ENCODE data around the gene REPS1. TPM values are rescaled to one million over a fixed set of nuclear protein-coding genes. Genes with fewer than 3 reads are reported as not detected.

The REPS1 gene
- total RNA-seq, 4 donors from 2014 or later = 14.8 to 21.6 (median 17.4) TPM

GRCh38 chr6:138909511-138909910, 78.5 kb downstream of the REPS1 start:
- intact Hi-C loops (cut with DNase I; ENCODE audit: low total_unique reads) (no loop called here), in situ Hi-C loops (cut with MboI; ENCODE audit: low sequenced_read_pairs in 4 of 4) (no loop called here)
- Histone ChIP-seq H3K36me3 (peaks cover 4 to 90% of the 10 kb centered on the region in 2 donors), H3K4me3 (no peak overlapping the region), H3K9me3 (no peaks in the 10 kb centered on the region), H3K27me3 (no peaks in the 10 kb centered on the region), H3K27ac (no peak overlapping the region), H3K4me1 (no peaks in the 10 kb centered on the region)
- ATAC-seq = no peak
- DNase-seq = no peak
- TF ChIP-seq, protein P1, sequence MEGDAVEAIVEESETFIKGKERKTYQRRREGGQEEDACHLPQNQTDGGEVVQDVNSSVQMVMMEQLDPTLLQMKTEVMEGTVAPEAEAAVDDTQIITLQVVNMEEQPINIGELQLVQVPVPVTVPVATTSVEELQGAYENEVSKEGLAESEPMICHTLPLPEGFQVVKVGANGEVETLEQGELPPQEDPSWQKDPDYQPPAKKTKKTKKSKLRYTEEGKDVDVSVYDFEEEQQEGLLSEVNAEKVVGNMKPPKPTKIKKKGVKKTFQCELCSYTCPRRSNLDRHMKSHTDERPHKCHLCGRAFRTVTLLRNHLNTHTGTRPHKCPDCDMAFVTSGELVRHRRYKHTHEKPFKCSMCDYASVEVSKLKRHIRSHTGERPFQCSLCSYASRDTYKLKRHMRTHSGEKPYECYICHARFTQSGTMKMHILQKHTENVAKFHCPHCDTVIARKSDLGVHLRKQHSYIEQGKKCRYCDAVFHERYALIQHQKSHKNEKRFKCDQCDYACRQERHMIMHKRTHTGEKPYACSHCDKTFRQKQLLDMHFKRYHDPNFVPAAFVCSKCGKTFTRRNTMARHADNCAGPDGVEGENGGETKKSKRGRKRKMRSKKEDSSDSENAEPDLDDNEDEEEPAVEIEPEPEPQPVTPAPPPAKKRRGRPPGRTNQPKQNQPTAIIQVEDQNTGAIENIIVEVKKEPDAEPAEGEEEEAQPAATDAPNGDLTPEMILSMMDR (IDR thresholded peaks at IDR 0.05 in 4 of 5, conservative IDR thresholded peaks at IDR 0.05 in 1 of 5) = no peak
- TF ChIP-seq POLR2A (IDR thresholded peaks at IDR 0.05) = no peak

DNA sequence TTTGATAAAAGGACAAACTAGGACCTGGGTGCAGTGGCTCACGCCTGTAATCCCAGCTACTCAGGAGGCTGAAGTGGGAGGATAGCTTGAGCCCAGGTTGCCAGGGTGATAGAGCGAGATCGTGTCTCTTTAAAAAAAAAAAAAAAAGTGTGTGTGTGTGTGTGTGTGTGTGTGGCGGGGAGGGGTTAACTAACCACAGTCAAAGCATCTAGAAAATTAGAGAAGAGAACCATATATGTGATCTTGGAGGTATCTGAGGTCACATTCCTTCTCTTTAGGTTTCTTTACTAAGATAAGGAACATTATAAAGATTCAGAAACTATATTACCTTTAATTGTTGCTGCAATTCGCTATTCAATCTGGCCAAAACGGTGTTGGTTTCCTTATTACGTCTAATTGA, 80.9 kb downstream of the REPS1 start:
- Histone ChIP-seq H3K27ac (no peak overlapping the region), H3K36me3 (peaks cover 3 to 90% of the 10 kb centered on the region in 2 donors), H3K4me3 (no peak overlapping the region), H3K9me3 (no peaks in the 10 kb centered on the region), H3K27me3 (no peaks in the 10 kb centered on the region), H3K4me1 (no peaks in the 10 kb centered on the region)
- intact Hi-C loops (cut with DNase I; ENCODE audit: low total_unique reads) (no loop called here), in situ Hi-C loops (cut with MboI; ENCODE audit: low sequenced_read_pairs in 4 of 4) (no loop called here)
- TF ChIP-seq, protein P1 (IDR thresholded peaks at IDR 0.05 in 4 of 5, conservative IDR thresholded peaks at IDR 0.05 in 1 of 5) = no peak
- TF ChIP-seq POLR2A (IDR thresholded peaks at IDR 0.05) = no peak
- ATAC-seq (no peak), DNase-seq (no peak)

DNA sequence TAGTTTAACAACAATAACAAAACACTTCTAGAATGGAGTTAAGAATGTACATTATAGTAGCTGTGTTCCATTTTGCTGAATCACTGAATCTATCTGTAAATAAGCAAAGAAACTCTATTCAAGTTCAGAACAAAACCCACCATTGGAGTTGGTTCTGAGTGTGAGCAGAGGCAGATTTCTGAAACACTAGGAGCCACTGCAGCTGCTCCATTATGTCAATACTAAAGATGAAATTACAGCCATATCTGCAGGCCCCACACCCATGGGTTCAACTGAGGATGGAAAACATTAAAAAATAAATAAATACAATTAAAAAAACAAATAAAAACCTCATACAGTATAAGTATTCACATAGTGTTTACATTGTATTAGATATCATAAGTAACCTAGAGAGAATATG, 91.0 kb downstream of the REPS1 start:
- no peak overlapping the region for H3K4me3 ChIP-seq
- in situ Hi-C loops (cut with MboI; ENCODE audit: low sequenced_read_pairs in 4 of 4) = no loop called here
- DNase-seq = no peak
- H3K36me3 ChIP-seq = no peaks in the 10 kb centered on the region
- no peak for ATAC-seq
- no peaks in the 10 kb centered on the region for H3K9me3 ChIP-seq
- H3K27ac ChIP-seq = no peak overlapping the region
- TF ChIP-seq, protein P1 (IDR thresholded peaks at IDR 0.05 in 4 of 5, conservative IDR thresholded peaks at IDR 0.05 in 1 of 5) = no peak
- TF ChIP-seq POLR2A (IDR thresholded peaks at IDR 0.05) = no peak
- intact Hi-C loops (cut with DNase I; ENCODE audit: low total_unique reads) = no loop called here
- H3K4me1 ChIP-seq = no peaks in the 10 kb centered on the region
- H3K27me3 ChIP-seq = no peaks in the 10 kb centered on the region

DNA sequence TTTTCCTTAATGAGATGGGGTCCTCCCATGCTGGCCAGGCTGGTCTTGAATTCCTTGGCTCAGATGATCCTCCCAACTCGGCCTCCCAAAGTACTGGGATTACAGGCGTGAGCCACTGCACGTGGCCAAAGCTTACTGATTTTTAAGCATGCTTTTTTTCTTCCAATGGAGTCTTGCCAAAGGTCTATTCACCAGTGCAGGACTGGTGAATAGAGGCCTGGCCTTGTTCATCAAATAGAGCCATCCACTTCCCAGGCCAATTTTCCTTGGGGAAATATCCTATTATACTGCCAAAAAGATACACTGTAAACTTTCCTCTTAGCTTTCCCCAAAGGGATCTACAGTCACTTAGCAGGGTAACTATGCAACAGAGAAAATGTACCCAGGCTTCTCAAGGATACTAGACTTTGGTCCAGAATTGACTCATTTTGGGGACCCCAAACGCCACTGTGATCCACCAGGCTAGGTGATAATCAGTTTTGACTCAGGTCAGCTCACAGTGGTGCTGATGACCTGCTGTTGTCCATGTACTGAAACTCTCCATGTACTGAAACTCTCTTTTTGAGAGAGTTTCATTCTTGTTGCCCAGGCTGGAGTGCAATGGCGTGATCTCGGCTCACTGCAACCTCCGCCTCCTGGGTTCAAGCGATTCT, 91.8 kb downstream of the REPS1 start:
- DNase-seq (no peak), ATAC-seq (no peak)
- Histone ChIP-seq H3K4me3 (no peak overlapping the region), H3K27ac (no peak overlapping the region), H3K4me1 (no peaks in the 10 kb centered on the region), H3K9me3 (no peaks in the 10 kb centered on the region), H3K36me3 (no peaks in the 10 kb centered on the region), H3K27me3 (no peaks in the 10 kb centered on the region)
- intact Hi-C loops (cut with DNase I; ENCODE audit: low total_unique reads) (no loop called here), in situ Hi-C loops (cut with MboI; ENCODE audit: low sequenced_read_pairs in 4 of 4) (no loop called here)
- TF ChIP-seq, protein P1 (IDR thresholded peaks at IDR 0.05 in 4 of 5, conservative IDR thresholded peaks at IDR 0.05 in 1 of 5) = no peak
- no peak for TF ChIP-seq POLR2A (IDR thresholded peaks at IDR 0.05)

Measured in gastrocnemius medialis (tissue), 4 donors.